Measurements from ENCODE around the gene MYLK.

Gene MYLK

DNA sequence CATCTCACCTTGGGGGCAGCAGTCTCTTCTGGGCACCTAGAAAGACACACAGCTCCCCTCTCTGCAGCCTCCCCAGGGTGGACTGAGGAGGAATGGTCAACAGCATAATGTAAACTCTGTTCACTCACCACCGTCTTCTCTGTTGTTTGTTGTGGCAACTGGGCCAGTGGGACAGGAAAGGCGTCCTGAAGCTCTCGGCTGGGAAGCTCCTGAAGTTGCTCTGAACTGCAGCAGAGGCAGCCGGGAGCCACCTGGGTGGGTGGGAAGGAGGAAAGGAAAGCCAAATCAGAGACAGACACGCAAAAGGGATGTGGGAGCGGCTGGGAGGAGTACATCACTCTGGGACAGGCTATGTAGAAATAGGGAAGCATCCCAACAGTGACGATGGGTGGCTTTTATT is 52.7 kb downstream of the MYLK start:
- TF ChIP-seq, protein P1, sequence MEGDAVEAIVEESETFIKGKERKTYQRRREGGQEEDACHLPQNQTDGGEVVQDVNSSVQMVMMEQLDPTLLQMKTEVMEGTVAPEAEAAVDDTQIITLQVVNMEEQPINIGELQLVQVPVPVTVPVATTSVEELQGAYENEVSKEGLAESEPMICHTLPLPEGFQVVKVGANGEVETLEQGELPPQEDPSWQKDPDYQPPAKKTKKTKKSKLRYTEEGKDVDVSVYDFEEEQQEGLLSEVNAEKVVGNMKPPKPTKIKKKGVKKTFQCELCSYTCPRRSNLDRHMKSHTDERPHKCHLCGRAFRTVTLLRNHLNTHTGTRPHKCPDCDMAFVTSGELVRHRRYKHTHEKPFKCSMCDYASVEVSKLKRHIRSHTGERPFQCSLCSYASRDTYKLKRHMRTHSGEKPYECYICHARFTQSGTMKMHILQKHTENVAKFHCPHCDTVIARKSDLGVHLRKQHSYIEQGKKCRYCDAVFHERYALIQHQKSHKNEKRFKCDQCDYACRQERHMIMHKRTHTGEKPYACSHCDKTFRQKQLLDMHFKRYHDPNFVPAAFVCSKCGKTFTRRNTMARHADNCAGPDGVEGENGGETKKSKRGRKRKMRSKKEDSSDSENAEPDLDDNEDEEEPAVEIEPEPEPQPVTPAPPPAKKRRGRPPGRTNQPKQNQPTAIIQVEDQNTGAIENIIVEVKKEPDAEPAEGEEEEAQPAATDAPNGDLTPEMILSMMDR (IDR thresholded peaks at IDR 0.05; ENCODE audit: extremely low read depth, missing control alignments): no peak
- DNase-seq (ENCODE audit: low spot score): no peak

DNA sequence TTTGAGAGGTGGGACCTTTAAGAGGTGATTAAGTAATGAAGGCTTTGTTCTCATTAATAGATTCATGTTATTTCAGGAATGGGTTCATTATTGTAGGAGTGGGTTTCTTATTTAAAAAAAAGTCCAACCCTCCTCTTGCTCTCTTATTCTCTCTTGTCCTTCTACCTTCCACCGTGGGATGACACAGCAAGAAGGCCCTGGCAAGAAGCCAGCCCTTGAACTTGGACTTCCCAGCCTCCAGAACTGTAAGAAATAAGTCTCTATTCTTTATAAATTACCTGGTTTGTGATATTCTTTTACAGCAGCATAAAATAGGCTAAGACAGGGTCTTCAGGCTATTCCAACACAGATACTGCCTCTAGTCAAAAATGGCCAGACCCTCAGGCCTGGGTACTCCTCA is 62.2 kb downstream of the MYLK start:
- no peak for DNase-seq (ENCODE audit: low spot score)
- TF ChIP-seq, protein P1 (IDR thresholded peaks at IDR 0.05; ENCODE audit: extremely low read depth, missing control alignments): no peak

DNA sequence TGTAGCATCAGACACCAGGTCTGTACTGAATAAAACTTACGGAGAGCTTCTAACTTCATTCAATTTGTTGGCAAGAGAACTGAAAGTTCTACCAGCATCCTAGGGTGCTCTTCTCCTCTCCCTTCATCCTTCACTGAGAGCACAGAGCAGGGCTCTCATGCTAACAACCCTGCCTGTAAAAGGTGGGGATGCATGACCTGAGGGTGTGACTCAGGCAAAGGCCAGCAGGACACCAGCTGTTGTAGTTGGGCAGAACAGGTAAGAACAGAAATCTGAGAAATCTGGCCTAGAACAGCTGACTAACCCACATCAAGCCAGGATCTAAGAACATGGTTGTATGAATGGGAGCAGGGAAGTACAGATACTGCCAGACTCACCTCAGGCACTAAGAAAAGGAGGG is 64.2 kb downstream of the MYLK start:
- TF ChIP-seq, protein P1 (IDR thresholded peaks at IDR 0.05; ENCODE audit: extremely low read depth, missing control alignments): no peak
- no peak for DNase-seq (ENCODE audit: low spot score)

DNA sequence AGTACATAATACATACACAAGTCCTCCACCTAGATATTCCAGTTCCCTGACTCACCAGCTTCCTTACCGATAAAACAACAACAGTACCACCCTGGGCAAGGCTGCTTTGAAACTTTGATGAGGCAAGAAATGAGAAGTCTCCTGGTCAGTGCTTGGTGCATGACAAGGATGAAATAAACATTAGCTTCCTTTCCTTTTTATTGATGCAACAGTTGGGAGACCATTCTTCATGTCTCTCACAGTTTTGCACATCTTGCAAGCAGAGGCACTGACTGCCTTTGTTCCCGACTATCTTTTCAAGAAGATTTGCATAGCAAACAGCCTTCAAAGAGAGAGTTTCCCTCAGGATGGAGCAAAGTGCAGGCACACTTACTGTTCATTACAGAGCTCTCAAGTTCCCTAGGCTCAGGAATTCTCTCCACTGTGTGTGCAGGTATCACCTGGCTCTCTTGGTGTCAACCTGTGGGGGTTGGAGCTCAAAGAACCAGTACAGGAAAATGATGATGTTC is 65.2 kb downstream of the MYLK start:
- TF ChIP-seq, protein P1 (IDR thresholded peaks at IDR 0.05; ENCODE audit: extremely low read depth, missing control alignments): no peak
- no peak for DNase-seq (ENCODE audit: low spot score)

DNA sequence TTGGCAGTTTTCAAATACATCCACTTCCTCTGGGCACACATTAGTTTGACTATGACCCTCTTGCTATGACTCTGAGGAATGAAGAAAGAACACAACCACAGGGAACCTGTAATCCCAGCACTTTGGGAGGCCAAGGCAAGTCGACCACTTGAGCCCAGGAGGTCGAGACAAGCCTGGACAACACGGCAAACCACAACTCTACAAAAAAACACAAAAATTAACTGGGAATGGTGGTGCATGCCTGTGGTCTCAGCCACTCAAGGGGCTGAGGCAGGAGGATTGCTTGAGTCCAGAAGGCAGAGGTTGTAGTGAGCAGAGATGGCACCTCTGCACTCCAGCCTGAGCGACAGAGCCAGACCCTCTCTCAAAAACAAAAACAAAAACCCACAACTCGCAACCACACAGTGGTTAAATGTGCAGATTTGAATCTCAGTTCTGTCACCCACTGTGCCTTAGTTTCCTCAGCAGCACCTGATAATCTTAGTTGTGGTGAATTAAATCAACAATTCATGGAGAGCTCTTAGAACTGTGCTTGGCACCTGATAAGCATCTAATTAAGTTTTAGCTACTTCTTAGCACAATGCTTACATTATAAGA is 65.7 kb downstream of the MYLK start:
- TF ChIP-seq, protein P1 (IDR thresholded peaks at IDR 0.05; ENCODE audit: extremely low read depth, missing control alignments): no peak
- DNase-seq (ENCODE audit: low spot score): no peak

DNA sequence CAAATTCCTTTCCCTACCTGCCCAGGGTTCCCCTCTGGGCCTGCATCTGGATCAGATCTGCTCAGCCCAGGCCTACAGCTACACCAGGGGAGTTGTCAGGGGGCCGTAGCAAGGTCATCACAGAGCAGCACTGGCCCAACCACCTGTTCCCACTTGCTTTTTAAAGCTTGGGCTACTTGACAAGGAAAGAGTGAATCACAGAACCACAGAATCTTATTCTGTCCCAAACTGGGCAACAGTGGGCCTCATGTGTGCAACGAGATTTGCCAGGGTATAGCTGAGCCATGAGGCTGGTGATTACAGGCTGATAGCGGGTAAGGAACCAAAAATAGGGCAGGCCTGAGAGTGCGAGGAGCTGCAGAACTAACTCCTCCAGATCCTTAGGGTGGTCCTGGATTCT is 66.7 kb downstream of the MYLK start:
- no peak for DNase-seq (ENCODE audit: low spot score)

DNA sequence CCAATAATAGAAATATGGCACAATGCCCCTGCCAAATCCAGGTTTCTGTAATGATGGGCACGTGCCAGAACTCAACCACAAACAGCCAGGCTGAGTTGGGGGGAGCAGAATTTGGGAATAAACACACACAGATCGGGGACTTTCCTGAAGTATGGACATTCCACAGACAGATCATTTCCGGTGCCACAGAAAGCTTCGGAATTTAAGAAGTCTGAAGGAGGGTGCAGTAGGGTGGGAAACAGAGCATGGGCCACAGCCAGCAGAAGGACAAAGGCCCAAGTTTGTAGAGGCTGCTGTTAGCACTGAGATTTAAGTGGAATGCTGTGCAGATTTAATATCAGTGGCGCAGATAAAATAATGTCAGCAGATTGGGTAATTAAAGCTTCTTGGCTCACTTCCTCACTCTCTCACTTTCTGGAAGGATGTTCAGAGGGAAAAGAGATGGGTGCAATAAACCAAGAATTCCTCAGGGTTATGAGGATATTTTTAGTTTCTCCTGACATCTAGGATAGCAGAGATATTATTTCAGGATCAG is 67.4 kb downstream of the MYLK start:
- no peak for DNase-seq (ENCODE audit: low spot score)
- TF ChIP-seq, protein P1 (IDR thresholded peaks at IDR 0.05; ENCODE audit: extremely low read depth, missing control alignments): no peak

More for the DNA sequence above, 66.7 kb downstream of the MYLK start:
- TF ChIP-seq, protein P1 (IDR thresholded peaks at IDR 0.05; ENCODE audit: extremely low read depth, missing control alignments): no peak

All from GM20000 (cell line).